NCI-H1417 treated with DMSO at 0.1 percent for 48 hours (cell line): ENCODE results near the gene MAPKAP1.
"Not testable (repeated sequence)": the region's sequence is repeated elsewhere in the genome, so short reads cannot be mapped to it uniquely, and the experiment has no call there.

Experiments
- DNase-seq: peaks from one replicate; lab custom pipeline; 2025; lab: John Stamatoyannopoulos, UW

MAPKAP1 gene

DNA sequence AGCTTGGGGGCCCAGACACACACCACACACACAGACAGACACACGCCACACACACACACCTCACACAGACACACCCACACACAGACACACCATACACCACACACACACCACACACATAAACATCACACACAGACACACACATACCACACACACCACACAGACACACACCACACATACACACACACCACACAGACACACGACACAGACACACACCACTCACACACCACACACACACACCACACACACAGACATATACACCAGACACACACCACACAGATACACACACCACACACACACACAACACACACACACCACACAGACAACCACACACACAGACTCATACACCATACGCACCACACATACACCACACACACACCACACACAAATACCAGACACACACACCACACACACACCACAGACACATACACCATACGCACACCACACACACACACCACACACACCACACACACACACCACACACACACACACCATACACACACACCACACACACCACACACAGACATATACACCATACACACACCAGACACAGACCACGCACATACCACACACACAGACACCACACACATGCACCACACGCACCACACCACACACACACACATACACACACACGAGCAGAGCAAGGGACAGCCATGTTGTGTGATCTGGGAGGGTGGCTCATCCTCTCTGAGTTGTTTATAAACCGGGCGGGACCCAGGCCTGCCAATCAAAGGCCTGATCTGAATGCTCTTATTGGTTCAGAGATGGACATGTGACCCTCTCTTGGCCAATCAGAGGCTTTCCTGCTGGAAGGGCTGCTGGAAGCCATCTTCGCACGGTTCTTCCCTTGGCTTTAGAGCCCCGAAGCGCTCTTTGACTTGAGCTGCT lies 297.1 kb downstream of the MAPKAP1 start:
- no peak for DNase-seq

DNA sequence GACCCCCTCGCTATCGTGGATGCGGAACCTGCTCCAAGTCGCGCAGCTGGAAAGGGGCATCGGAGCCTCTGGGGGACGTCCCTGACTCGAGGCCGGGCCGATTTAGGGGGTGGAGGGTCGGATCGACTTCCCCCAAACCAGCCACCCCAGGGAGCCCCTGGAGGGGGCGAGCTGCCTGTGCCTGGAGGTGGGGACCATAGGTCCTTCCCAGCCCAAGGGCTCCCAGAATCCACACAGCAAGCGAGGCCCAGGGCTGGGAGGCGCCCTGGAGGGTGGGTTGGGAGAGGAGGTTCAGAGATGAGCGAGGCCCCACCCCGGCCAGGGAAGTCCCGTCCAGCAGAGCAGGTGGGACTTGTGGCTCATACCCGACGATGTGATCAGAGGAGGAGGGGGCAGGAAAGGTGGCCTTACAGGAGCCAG lies 297.8 kb downstream of the MAPKAP1 start:
- DNase-seq = no peak

DNA sequence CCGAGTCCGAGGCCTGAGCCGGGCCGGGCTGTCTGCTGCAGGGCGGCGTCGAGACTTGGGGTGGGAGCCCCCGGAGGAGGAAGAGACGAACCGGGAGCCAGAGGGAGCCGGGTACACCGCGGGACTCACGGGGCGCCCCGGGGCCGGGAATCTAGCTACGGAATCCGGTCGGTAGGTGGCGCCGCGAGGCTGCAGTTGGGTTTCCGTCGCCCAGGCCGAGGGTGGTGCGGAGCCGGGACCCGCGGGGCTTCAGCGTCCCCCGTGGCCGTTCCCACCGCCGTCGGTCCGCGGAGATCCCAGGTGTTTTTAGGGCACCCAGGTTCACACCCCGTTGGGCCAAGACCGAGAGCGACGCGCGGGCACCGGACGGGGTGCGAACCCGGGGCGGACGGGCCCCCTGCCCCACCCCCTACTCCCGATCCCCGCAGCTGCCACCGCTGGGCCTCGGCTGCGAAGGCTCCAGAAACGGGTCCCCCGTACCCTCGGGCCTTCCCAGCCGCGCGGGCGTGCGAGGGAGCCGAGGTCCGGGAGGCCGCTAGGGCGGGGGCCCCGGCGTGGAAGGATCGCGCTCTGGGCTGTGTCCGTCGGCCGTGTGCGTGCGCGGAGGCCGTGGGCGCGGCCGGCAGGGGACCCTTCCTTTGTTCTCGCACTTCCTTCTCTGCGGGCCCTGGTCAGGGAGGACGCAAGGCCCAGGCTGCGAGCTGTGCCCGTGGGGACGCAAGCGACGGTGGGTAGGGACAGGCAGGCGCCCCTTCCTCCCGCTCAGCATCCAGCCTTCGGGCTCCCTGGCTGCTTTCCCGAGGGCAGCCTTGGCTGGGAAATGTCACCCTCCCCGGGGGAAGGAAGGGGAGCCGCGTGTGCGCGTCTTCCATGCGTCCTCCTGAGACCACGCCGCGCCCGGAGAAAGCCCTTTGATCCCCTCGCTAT lies 298.8 kb downstream of the MAPKAP1 start:
- peak; percentile 18 for DNase-seq

DNA sequence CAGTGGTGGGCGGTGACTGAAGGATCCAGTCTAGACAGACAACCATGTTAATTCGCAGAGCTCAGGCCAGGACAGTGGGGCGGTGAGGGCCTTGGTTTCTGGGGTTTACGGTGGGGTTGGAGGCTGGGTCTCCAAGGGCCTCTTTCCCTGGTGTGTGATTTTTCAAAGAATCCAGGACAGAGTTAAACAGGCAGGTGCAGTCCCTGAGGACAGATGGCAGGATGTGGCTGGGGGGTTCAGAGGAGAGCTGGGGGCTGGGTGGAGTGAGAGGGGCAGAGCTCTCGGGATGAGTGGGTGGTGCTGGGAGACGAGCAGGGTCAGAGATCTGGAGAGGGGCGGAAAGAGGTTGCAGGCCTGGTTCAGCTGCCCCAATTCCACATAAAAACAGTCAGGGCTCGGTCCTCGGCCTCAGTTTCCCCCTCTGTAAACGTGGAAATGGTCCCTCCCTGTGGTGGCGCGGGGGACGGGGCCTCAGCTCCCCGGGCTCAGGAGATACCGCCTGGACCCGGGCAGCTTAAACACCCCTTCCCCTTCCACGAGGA lies 299.5 kb downstream of the MAPKAP1 start:
- no peak for DNase-seq

DNA sequence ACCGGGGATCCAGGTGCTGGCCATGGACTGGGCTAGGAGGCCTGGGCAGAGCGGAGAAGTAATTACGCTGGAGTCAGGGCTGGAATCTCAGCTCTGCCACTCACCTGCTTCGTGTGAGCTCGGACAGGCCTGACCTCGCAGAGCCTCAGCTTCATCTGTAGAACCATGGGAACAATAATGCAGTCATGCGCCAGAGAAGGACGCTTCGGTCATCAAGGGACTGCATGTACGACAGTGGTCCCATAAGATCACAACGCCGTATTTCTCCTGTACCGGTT lies 300.3 kb downstream of the MAPKAP1 start:
- DNase-seq = no peak

DNA sequence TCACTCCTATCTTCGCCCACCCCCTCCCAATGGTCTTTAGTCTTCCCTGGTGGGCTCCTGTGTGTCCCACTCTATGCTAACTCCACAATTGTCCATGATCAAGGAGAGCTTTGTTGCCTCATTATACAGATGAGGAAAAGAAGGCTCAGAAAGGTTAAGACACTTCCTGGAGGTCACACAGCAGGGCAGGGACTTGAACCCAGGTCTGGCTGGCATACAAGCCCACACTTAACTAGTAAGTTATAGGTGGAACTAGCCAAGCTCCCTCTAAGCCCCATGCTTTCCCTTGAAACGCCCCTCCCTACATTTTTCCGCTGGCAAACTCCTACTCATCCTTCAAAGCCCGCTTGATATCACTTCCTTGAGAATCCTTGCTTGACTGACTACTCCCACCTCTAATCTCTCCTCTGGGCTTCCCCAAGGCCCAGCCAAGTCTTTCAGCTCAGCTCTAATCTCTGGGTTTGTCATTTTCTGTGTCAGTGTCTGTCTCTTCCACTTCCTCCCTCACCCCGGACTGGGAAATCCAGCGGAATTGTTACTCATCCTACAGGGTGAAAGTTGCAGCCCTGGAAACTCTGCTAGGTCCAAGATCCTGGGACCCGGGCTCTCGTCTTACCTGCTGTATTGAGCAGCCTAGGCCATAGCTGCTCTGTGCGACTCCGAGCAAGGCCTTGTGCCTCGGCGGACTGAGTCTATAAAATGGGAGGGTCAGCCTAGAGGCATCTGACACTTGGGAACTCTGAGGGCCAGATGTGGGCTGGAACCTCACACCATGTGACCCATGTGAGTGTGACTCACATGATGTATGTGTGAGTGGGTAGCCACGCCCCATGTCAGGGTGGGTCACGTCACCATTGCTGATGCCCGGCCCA lies 300.8 kb downstream of the MAPKAP1 start:
- no peak for DNase-seq

DNA sequence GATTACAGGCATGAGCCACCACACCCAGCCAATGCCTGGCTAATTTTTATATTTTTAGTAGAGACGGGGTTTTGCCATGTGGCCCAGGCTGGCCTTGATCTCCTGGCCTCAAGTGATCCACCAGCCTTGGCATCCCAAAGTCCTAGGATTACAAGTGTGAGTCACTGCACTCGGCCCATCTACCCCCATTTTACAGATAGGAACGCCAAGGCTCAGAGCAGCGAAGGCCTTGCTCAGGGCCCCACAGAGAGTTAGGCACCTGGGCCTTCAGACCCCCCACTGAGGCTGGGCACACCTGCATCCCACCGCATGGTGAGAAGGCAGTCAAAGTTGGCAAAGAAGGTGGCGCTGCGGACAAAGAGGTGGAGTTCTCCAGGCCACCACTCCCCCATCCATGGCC lies 302.3 kb downstream of the MAPKAP1 start:
- no peak for DNase-seq

DNA sequence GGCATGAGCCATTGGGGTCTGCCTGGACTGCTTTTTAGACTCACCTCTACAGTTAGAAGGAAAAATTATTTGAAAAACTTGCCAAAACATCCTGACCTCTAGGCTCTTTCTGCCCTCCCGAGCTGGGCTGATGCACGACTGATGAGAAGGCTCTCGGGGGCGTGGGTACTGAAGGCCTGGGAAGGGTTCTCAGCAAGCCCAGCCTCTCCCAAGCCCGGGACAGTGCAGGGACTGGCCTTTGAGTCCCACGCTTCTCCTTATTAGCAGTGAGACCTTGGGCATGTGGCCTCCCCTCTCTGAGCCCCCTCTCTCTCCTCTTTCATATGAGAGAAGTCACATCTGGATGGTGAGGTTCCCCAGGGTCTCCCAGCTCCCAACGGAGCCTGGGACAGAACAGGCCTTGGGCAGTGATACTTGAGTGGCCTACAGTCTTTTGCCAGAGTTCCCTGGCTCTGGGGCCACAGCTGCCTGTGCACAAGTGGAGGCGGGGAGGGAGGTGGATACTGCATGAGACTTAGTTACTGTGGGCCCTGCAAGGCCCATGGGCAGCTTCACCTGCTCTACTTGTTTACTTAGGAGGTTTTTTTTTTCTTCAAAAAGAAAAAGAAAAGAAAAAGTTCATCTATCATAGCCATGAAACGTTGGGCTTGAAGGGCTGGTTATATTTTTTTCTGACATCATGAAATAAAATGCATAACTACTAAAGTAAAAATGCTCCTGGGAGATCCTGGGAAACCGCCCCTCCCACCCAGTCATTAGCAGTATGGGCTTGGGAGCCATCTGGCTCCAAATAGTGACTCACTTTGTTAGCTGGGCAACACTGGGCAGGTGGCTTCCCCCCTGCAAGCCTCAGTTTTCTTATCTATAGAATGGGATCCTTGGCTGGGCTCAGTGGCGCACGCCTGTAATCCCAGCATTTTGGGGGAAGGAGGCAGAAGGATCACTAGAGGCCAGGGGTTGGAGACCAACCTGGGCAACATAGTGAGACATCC lies 306.0 kb downstream of the MAPKAP1 start:
- DNase-seq = no peak

DNA sequence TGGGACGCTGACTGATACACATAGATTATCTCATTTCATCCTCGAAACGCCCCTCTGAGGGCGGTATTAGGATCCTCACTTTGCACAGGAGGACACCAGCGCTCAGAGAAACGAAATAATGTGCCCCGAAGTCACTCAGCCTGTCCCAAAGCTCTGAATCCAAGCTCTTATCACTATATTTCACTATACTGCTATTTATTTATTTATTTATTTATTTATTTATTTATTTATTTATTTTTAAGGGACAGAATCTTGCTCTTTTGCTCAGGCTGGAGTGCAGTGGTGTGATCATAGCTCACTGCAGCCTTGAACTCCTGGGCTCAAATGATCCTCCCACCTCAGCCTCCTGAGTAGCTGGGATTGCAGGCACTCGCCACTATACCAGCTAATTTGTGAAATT lies 306.8 kb downstream of the MAPKAP1 start:
- DNase-seq = not testable (repeated sequence)

DNA sequence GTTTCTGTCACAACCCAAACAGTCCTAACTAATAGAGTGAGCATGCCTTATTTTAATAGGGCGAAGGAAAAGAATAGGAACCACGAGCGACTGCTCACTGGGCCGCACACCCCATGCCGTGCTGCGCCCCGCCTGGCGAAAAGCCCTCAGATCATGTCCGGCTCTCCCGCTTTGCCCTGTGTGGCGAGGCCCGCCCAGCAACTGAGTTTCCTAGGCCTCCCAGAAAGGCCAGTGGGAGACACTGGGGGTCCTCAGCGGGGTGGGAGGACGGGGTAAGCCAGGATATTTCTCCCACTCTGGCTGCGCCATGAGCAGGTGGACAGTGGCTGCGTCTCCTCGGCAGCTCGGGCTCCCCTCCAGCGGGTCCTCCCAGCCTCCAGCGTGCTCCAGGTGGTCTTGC lies 307.3 kb downstream of the MAPKAP1 start:
- DNase-seq = no peak

DNA sequence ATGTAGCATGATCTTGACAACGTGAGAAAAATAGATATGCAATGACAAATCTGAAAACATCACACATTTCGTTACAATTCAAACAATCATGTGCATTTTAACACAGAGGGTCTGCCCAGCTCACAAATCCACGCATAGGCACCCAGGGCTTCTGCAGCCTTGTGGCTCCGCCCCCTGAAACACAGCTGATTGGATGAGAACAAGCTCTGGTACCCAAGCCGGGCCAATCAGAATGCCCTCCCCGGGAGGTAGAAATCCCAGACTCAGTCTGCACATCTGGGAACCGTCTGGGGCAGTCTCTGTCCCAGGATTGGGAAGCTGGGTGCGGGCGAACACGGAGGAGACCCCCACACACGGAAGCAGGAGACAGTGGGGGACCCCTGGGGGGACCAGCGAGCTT lies 307.8 kb downstream of the MAPKAP1 start:
- DNase-seq = no peak

DNA sequence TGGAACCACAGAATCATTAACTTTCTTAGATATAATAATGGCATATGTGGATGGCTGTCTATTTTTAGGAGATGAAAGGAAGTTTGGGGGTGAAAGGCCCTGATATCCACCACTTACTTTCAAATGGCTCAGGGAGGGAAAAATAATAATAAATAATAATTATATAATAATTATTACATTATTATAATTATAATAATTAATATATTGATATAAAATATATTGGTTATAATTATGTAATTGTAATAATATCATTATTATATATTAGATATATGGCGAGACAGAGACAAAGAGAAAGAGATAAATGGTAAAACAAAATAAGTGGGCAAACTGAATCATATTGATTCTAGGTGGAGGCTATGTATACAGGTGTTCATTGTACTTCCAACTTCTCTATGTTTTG lies 308.8 kb downstream of the MAPKAP1 start:
- DNase-seq = no peak

DNA sequence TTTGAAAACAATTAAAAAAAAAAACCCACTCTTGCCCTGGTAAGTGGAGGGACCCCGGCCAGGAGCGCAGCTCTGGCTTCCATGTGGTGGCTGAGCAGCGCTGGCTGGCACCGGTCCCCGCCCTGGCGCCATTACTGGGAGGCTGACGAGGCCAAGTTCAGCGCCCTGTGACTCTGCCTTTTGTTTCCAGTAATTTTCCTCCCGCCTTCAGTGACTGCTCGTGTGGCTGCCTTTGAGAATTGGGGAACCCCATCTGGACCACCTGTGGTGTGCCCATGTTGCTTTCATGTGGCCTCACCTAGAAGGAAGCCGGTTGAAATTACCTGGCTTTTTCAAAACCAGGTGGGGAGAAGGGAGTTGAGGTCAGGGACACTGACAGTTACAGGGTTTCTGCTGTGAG lies 309.3 kb downstream of the MAPKAP1 start:
- DNase-seq = no peak

DNA sequence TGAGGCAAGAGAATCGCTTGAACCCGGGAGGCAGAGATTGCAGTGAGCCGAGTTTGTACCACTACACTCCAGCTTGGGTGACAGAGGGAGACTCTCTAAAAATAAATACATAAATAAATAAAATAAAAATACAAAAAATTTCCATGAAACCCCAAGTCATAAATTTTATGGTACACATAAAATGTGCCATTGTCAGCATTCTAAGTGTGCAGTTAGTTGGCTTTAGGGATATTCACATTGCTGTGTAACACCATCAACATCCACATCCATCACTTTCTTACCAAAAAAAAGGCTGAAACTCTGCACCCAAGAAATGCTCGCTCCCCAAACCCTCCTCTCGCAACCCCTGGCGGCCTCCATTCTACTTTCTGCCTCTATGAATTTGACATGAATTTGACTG lies 310.2 kb downstream of the MAPKAP1 start:
- no peak for DNase-seq

DNA sequence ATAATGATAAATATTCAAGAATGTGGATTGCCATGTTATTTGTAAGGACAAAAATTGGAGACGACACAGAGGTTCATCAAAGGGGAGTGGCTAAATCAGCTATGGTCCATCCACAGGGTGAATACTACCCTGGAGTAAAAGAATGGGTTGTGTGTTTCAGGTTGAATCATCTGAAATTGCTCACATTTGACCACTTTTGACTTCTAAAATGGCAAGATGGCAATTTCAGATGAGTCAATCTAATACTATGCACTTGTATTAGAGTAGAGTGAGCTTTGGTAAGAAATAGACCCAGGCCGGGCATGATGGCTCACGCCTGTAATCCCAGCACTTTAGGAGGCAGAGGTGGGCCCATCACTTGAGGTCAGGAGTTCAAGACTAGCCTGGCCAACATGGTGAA lies 313.6 kb downstream of the MAPKAP1 start:
- DNase-seq = no peak

DNA sequence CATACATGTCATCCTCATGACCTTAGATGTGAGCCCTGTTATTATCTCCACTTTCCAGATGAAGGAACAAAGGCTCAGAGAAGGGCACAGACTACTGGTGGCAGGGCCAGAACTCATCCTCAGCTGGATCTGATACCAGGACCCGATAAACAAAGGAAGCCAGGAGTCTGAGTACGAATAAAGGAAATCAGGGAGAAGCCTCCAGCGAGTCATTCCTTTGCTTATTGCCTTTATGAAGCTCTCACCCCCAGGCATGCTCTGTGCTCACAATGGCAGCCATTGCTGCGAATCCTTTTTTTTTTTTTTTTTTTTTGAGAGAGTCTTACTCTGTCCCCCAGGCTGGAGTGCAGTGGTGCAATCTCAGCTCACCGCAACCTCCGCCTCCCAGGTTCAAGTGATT lies 315.3 kb downstream of the MAPKAP1 start:
- no peak for DNase-seq

DNA sequence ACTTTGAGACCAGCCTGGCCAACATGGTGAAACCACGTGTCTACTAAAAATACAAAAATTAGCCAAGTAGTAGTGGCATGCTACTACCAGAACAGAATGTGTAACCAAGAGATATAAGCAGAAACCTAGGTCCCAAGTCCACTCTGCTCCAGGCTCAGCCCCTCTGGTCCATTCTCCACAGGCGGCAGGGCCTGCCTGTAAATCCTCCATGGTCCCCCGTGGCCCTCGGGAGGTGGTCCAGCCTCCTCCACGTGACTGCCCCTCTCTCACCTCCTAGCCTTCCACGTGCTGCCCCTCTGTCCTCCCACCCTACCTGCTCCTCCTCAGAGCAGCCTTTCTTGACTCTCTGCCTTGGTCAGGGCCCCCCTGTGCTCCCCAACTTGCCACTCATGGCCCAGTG lies 318.0 kb downstream of the MAPKAP1 start:
- DNase-seq = no peak

DNA sequence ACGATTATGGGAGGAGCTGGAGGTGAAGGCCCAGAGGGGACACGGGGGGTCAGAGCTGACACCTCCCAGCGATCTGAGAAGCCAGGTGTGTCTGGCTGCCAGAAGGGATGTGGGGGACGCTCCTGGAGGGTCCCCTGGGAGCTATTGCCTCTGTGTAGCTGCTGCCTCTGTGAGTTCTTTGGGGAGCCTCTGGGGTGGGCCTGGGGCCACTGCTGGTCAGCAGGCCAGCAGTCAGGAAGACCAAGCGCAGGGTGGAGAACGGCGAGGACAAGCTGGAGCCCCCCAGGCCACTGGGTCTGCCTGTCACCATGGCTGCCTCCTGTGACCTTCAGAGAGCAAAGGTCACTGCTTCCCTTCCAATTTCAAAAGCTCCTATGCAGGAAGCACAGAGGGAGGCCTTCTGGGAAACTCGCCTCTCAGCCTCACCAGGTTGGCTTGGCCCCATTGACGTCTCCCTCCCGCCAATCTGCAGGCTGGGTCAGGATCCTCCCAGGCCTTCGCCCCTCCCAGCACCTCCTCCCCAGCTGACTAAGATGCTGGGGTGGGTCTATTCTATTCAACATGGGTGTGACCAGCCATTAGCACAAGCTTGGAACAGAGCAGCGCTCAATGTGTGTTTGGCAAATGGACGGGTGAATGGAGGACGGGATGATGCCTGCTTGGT lies 319.0 kb downstream of the MAPKAP1 start:
- no peak for DNase-seq
